ENCODE measurements around the gene HOXD8.

HOXD8 gene

GRCh38 chr2:176117162-176117822, 12.2 kb upstream of the HOXD8 start:
- no peak for DNase-seq

GRCh38 chr2:176117823-176118371, 11.6 kb upstream of the HOXD8 start:
- no peak for DNase-seq

GRCh38 chr2:176118601-176119339, 10.7 kb upstream of the HOXD8 start:
- DNase-seq = no peak

GRCh38 chr2:176120364-176121189, 8.9 kb upstream of the HOXD8 start:
- DNase-seq = no peak

- DNase-seq = no peak
These were observed 8.1 kb upstream of the HOXD8 start for GRCh38 chr2:176121190-176122051.

GRCh38 chr2:176122052-176122682, 7.3 kb upstream of the HOXD8 start:
- DNase-seq = no peak

GRCh38 chr2:176122683-176123410, 6.7 kb upstream of the HOXD8 start, which contains the start of gene HOXD9:
Gene HOXD9 (plus strand): TSS chr2:176122719. CDS start chr2:176122769, 50 bp downstream.
- no peak for DNase-seq

GRCh38 chr2:176123411-176124109, 5.9 kb upstream of the HOXD8 start:
- DNase-seq = no peak

- DNase-seq = no peak
These were observed 5.2 kb upstream of the HOXD8 start for GRCh38 chr2:176124110-176124946.

GRCh38 chr2:176124947-176125771, 4.3 kb upstream of the HOXD8 start:
- DNase-seq = no peak

GRCh38 chr2:176125772-176126054, 3.8 kb upstream of the HOXD8 start:
- no peak for DNase-seq

- peak; percentile 87 for DNase-seq
These were observed 2.4 kb upstream of the HOXD8 start for GRCh38 chr2:176126929-176127773.

GRCh38 chr2:176127774-176128072, 1.8 kb upstream of the HOXD8 start:
- DNase-seq = no peak

- no peak for DNase-seq
These were observed 1.1 kb upstream of the HOXD8 start for GRCh38 chr2:176128172-176128981.

- no peak for DNase-seq
These were observed 275 bp downstream of the HOXD8 start for GRCh38 chr2:176129813-176130146.

- DNase-seq = no peak
These were observed 847 bp downstream of the HOXD8 start for GRCh38 chr2:176130147-176130956.

All from activated effector memory CD4-positive, alpha-beta T cell treated with anti-CD3 and anti-CD28 coated beads, Interleukin-2, amount 50 U/mL, for 16 hours (primary cell).